ENCODE results near the gene SUCNR1. TPM values are rescaled to one million over a fixed set of nuclear protein-coding genes. Genes with fewer than 3 reads are reported as not detected.
"Not testable (repeated sequence)": the region's sequence is repeated elsewhere in the genome, so short reads cannot be mapped to it uniquely, and the experiment has no call there.

The SUCNR1 gene
- total RNA-seq, 1 donor from 2014 or later: 0.75 TPM

DNA sequence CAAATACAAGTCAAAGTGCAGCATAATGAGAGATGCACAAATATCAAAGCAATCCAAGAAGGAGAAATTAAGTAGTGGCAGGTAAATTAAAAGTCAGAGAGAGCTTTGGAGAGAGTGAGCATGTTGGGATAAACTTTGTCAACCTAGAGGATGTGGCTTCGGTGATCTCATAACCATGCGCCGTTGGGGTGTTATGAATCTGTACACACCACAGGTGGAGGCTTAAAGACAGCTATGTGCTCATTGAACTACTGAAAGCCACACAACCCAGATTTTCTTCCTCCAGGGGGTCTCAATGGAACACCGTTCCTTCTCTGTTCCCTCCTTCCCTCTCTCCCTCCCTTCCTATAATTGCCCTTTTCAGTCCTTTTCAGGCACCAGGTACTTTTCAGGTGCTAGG, 52.0 kb downstream of the SUCNR1 start:
- TF ChIP-seq, protein P1, sequence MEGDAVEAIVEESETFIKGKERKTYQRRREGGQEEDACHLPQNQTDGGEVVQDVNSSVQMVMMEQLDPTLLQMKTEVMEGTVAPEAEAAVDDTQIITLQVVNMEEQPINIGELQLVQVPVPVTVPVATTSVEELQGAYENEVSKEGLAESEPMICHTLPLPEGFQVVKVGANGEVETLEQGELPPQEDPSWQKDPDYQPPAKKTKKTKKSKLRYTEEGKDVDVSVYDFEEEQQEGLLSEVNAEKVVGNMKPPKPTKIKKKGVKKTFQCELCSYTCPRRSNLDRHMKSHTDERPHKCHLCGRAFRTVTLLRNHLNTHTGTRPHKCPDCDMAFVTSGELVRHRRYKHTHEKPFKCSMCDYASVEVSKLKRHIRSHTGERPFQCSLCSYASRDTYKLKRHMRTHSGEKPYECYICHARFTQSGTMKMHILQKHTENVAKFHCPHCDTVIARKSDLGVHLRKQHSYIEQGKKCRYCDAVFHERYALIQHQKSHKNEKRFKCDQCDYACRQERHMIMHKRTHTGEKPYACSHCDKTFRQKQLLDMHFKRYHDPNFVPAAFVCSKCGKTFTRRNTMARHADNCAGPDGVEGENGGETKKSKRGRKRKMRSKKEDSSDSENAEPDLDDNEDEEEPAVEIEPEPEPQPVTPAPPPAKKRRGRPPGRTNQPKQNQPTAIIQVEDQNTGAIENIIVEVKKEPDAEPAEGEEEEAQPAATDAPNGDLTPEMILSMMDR (conservative IDR thresholded peaks at IDR 0.05): no peak
- Mint-ChIP-seq H3K4me3 (no peak overlapping the region), H3K27me3 (no peaks in the 10 kb centered on the region)

DNA sequence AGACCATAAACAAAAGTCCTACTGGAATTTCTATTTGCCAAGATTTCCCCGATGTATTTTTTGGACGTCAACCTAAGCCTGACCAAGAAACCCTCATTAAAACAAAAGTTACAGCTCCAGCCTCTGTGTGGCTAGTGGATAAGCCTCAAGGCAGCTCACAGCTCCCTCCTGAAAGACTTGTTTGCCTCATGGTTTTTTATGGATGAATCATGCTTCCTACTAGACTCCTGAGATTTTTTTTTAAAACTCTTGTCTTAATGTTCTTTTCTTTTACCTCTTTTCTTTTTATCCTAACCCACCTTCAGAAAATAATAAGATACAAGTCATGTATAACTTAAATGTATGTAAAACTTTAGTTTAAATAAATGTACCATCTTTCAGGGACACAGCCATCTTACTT, 52.4 kb downstream of the SUCNR1 start:
- DNase-seq (ENCODE audit: extremely low spot score, unreplicated experiment): no peak
- H3K9me3 Mint-ChIP-seq: no peaks in the 10 kb centered on the region
- H3K27me3 Mint-ChIP-seq: no peaks in the 10 kb centered on the region
- peaks cover 4% of the 10 kb centered on the region for H3K4me1 Mint-ChIP-seq (ENCODE audit: unreplicated experiment)
- TF ChIP-seq, protein P1 (conservative IDR thresholded peaks at IDR 0.05): no peak
- H3K4me3 Mint-ChIP-seq: no peak overlapping the region
- no peak overlapping the region for H3K27ac Mint-ChIP-seq
- no peaks in the 10 kb centered on the region for H3K36me3 Mint-ChIP-seq

More for the DNA sequence above, 52.0 kb downstream of the SUCNR1 start:
- H3K9me3 Mint-ChIP-seq: no peaks in the 10 kb centered on the region
- H3K27ac Mint-ChIP-seq: no peak overlapping the region
- no peak for DNase-seq (ENCODE audit: extremely low spot score, unreplicated experiment)
- H3K36me3 Mint-ChIP-seq: no peaks in the 10 kb centered on the region
- peaks cover 4% of the 10 kb centered on the region for H3K4me1 Mint-ChIP-seq (ENCODE audit: unreplicated experiment)

- peaks cover 4% of the 10 kb centered on the region for H3K4me1 Mint-ChIP-seq (ENCODE audit: unreplicated experiment)
- no peak overlapping the region for H3K4me3 Mint-ChIP-seq
- no peaks in the 10 kb centered on the region for H3K9me3 Mint-ChIP-seq
- no peak overlapping the region for H3K27ac Mint-ChIP-seq
- no peaks in the 10 kb centered on the region for H3K36me3 Mint-ChIP-seq
- no peak for DNase-seq (ENCODE audit: extremely low spot score, unreplicated experiment)
- TF ChIP-seq, protein P1 (conservative IDR thresholded peaks at IDR 0.05): no peak
- no peaks in the 10 kb centered on the region for H3K27me3 Mint-ChIP-seq
Measured at GRCh38 chr3:151926956-151927355, 53.5 kb downstream of the SUCNR1 start.

DNA sequence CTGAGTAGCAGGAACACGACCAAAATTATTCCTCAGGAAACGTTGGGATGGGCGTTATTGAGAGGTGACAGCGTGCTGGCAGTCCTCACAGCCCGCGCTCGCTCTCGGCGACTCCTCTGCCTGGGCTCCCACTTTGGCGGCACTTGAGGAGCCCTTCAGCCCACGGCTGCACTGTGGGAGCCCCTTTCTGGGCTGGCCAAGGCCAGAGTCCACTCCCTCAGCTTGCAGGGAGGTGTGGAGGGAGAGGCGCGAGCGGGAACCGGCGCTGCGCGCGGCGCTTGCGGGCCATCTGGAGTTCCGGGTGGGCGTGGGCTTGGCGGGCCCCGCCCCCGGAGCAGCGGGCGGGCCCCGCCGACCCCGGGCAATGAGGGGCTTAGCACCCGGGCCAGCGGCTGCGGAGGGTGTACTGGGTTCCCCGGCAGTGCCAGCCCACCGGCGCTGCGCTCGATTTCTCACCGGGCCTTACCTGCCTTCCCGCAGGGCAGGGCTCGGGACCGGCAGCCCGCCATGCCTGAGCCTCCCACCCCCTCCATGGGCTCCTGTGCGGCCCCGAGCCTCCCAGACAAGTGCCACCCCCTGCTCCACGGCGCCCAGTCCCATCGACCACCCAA, 54.6 kb downstream of the SUCNR1 start:
- H3K27me3 Mint-ChIP-seq; H3K9me3 Mint-ChIP-seq; H3K4me1 Mint-ChIP-seq (ENCODE audit: unreplicated experiment); DNase-seq (ENCODE audit: extremely low spot score, unreplicated experiment); H3K4me3 Mint-ChIP-seq; H3K27ac Mint-ChIP-seq; H3K36me3 Mint-ChIP-seq: not testable (repeated sequence)

- no peak for DNase-seq (ENCODE audit: extremely low spot score, unreplicated experiment)
- TF ChIP-seq, protein P1 (conservative IDR thresholded peaks at IDR 0.05): no peak
- Mint-ChIP-seq H3K4me3 (no peak overlapping the region), H3K9me3 (no peaks in the 10 kb centered on the region), H3K27ac (no peak overlapping the region), H3K27me3 (no peaks in the 10 kb centered on the region), H3K4me1 (ENCODE audit: unreplicated experiment) (peaks cover 10% of the 10 kb centered on the region), H3K36me3 (no peaks in the 10 kb centered on the region)
Measured at GRCh38 chr3:151931171-151931570, 57.7 kb downstream of the SUCNR1 start.

GRCh38 chr3:151933234-151933853, 59.9 kb downstream of the SUCNR1 start:
- H3K4me3 Mint-ChIP-seq: no peak overlapping the region
- TF ChIP-seq, protein P1 (conservative IDR thresholded peaks at IDR 0.05): no peak
- DNase-seq (ENCODE audit: extremely low spot score, unreplicated experiment): no peak
- peak overlapping the region; percentile 54 for H3K27ac Mint-ChIP-seq
- no peaks in the 10 kb centered on the region for H3K36me3 Mint-ChIP-seq
- no peaks in the 10 kb centered on the region for H3K27me3 Mint-ChIP-seq
- no peaks in the 10 kb centered on the region for H3K9me3 Mint-ChIP-seq
- H3K4me1 Mint-ChIP-seq (ENCODE audit: unreplicated experiment): peaks cover 6% of the 10 kb centered on the region
